GM12891 (cell line): ENCODE measurements around the gene NBL1.

Experiments
- DNase-seq: peaks from one replicate; pipeline ENCODE4 v3.0.0; 2011; ENCODE audit warnings: low spot score; ENCODE audit not compliant: insufficient read length
- FAIRE-seq: peaks from 2 replicates; lab custom pipeline; 2011; peaks lifted over from hg19 to GRCh38; lab: Jason Lieb, UNC
- PAX5 ChIP-seq: IDR thresholded peaks from 2 replicates; pipeline ENCODE4 v1.6.1; 2011; ENCODE audit warnings: low read length, moderate library complexity, mild to moderate bottlenecking; ENCODE audit not compliant: insufficient read depth, severe bottlenecking
- POLR2A ChIP-seq: IDR thresholded peaks from 2 replicates; pipeline ENCODE4 v1.6.1; 2011; ENCODE audit warnings: low read depth, low read length, control low read depth
- POLR2AphosphoS5 ChIP-seq: IDR thresholded peaks from 2 replicates; pipeline ENCODE4 v1.6.1; 2011; ENCODE audit warnings: low read depth, low read length, control low read depth
- POU2F2 ChIP-seq: IDR thresholded peaks from 2 replicates; pipeline ENCODE4 v1.6.1; 2011; ENCODE audit warnings: low read depth, mild to moderate bottlenecking, control low read depth, low read length, moderate library complexity
- SPI1 ChIP-seq: IDR thresholded peaks from 2 replicates; pipeline ENCODE4 v1.6.1; 2011; ENCODE audit warnings: low read depth, low read length, control low read depth
- TAF1 ChIP-seq: IDR thresholded peaks from 2 replicates; pipeline ENCODE4 v1.6.1; 2011; ENCODE audit warnings: low read depth, low read length, control low read depth

Gene NBL1

GRCh38 chr1:19645411-19646251 is 1.5 kb downstream of the NBL1 start:
- TF ChIP-seq POLR2A: no peak
- no peak for TF ChIP-seq POLR2AphosphoS5
- no peak for TF ChIP-seq POU2F2
- TF ChIP-seq PAX5: no peak
- no peak for TF ChIP-seq SPI1
- no peak for TF ChIP-seq TAF1
- DNase-seq (no peak), FAIRE-seq (peak; percentile 79)

- DNase-seq: peak; percentile 58
- peak; percentile 81 for FAIRE-seq
- TF ChIP-seq POU2F2: no peak
- TF ChIP-seq POLR2AphosphoS5: no peak
- no peak for TF ChIP-seq PAX5
- TF ChIP-seq POLR2A: no peak
- TF ChIP-seq TAF1: no peak
- no peak for TF ChIP-seq SPI1
These were observed 2.5 kb downstream of the NBL1 start for GRCh38 chr1:19646377-19647319.

GRCh38 chr1:19647643-19648042 is 3.5 kb downstream of the NBL1 start:
- TF ChIP-seq SPI1 (no peak), POLR2AphosphoS5 (no peak), PAX5 (no peak), POLR2A (no peak), TAF1 (no peak), POU2F2 (no peak)
- DNase-seq (no peak), FAIRE-seq (no peak)

- FAIRE-seq: no peak
- TF ChIP-seq SPI1: no peak
- no peak for TF ChIP-seq POLR2AphosphoS5
- TF ChIP-seq POU2F2: no peak
- TF ChIP-seq PAX5: no peak
- TF ChIP-seq TAF1: no peak
- TF ChIP-seq POLR2A: no peak
- no peak for DNase-seq
These were observed 4.1 kb downstream of the NBL1 start for GRCh38 chr1:19648239-19648638.

GRCh38 chr1:19648689-19649088 is 4.6 kb downstream of the NBL1 start:
- DNase-seq (no peak), FAIRE-seq (no peak)
- no peak for TF ChIP-seq POLR2AphosphoS5
- TF ChIP-seq TAF1: no peak
- no peak for TF ChIP-seq SPI1
- no peak for TF ChIP-seq POU2F2
- no peak for TF ChIP-seq PAX5
- no peak for TF ChIP-seq POLR2A

- FAIRE-seq (no peak), DNase-seq (no peak)
- no peak for TF ChIP-seq POLR2AphosphoS5
- no peak for TF ChIP-seq POU2F2
- TF ChIP-seq POLR2A: no peak
- TF ChIP-seq SPI1: no peak
- TF ChIP-seq TAF1: no peak
- TF ChIP-seq PAX5: no peak
These were observed 6.5 kb downstream of the NBL1 start for GRCh38 chr1:19650416-19651140.

GRCh38 chr1:19651141-19651737 is 7.1 kb downstream of the NBL1 start:
- TF ChIP-seq POLR2A (no peak), POU2F2 (no peak), TAF1 (no peak), POLR2AphosphoS5 (no peak), SPI1 (no peak)
- FAIRE-seq: peak; percentile 35
- DNase-seq: peak; percentile 59

GRCh38 chr1:19654386-19654785 is 10.3 kb downstream of the NBL1 start:
- no peak for TF ChIP-seq PAX5
- TF ChIP-seq TAF1: no peak
- TF ChIP-seq POLR2AphosphoS5: no peak
- TF ChIP-seq POLR2A: no peak
- no peak for TF ChIP-seq SPI1
- no peak for TF ChIP-seq POU2F2
- DNase-seq: no peak
- FAIRE-seq: no peak
